ENCODE results near the gene EXOSC10.

- TF ChIP-seq, protein P1, sequence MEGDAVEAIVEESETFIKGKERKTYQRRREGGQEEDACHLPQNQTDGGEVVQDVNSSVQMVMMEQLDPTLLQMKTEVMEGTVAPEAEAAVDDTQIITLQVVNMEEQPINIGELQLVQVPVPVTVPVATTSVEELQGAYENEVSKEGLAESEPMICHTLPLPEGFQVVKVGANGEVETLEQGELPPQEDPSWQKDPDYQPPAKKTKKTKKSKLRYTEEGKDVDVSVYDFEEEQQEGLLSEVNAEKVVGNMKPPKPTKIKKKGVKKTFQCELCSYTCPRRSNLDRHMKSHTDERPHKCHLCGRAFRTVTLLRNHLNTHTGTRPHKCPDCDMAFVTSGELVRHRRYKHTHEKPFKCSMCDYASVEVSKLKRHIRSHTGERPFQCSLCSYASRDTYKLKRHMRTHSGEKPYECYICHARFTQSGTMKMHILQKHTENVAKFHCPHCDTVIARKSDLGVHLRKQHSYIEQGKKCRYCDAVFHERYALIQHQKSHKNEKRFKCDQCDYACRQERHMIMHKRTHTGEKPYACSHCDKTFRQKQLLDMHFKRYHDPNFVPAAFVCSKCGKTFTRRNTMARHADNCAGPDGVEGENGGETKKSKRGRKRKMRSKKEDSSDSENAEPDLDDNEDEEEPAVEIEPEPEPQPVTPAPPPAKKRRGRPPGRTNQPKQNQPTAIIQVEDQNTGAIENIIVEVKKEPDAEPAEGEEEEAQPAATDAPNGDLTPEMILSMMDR (IDR thresholded peaks at IDR 0.05): no peak
- TF ChIP-seq POLR2A (IDR thresholded peaks at IDR 0.05) (no peak), POLR2AphosphoS5 (IDR thresholded peaks at IDR 0.05; ENCODE audit: insufficient read depth in 1 of 2, low read depth in 1 of 2) (no peak)
Observed at GRCh38 chr1:11114966-11115365, 15.3 kb upstream of the EXOSC10 start.
